NCI-H510A treated with DMSO at 0.1 percent for 48 hours (cell line): ENCODE measurements around the gene TRIP4.

ENCODE experiments used
- DNase-seq: peaks from one replicate; lab custom pipeline; 2025; lab: John Stamatoyannopoulos, UW

TRIP4 gene

DNA sequence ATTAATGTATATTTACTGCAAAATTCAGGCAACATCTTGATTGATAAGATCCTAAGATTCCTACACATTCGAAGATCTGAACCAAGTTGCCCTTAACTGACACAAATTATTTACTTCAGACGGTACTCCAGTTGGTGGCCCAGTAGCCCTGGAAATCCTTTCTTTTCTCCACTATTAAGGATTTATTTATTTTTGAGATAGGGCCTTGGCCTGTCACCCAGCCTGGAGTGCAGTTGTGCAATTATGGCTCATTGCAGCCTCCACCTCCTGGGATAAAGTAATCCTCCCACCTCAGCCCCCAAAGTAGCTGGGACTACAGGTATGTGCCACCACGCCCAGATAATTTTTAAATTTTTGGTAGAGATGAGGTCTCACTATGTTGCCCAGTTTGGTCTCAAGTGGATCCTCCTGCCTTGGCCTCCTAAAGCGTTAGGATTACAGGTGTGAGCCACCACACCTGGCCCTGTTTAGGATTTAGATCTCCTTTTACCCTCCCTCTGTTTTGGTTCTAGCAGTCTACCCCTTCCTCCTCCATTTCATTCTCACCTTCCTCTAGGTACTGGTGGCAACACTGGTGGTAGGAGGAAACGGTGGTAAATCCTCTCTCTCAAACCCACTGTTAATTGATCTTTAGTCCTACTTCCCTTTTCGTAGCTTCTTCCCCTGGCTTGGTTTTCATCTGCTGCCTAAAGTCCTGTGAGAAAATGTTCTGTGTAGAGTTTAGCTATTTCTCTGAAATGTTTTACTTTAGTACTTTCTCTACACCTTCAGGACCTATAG lies 60.1 kb downstream of the TRIP4 start:
- DNase-seq, result no peak

DNA sequence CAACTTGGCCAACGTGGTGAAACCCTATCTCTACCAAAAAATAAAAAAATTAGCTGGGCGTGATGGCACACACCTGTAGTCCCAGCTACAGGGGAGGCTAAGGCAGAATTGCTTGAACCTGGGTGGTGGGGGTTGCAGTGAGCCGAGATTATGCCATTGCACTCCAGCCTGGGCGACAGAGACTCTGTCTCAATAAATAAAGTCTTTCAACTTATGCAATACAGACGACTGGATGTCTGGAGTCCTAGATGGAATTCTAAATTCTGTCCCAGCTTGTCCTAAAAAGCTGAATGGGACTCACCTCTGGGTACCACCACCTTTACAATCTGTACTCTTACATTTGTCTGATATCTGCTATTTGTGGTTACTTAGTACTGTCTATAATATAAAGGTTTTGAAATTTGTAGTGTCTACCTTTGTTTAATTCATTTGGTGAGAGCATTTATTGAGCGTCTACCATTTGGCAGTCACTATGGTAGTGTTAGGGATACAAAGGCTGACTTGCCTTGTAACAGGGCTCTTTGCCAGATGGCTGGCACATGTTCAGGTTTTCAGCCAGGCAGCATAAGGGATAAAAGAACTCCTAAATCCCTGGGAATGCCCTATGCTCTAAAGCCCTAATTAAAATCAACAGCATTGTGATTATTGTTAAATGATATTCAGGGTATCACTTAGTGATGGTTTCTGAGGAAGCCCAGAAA lies 65.5 kb downstream of the TRIP4 start:
- no peak for DNase-seq

DNA sequence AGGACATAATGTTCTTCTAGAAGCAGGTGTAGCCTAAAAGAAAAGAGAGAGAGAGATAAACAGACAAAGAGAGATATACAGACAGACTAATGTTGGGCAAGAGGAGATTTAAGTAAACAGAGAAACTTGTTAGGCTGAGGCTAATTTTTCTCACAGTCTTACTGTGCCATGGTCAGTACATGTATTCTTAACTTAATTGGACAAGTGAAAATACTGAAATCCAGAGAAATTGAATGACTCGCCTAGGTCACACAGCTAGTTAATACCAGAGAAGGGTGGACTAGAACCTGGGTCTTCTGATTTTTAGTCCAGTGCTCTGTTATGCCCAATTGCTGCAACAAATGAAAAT lies 66.0 kb downstream of the TRIP4 start:
- DNase-seq, result no peak

DNA sequence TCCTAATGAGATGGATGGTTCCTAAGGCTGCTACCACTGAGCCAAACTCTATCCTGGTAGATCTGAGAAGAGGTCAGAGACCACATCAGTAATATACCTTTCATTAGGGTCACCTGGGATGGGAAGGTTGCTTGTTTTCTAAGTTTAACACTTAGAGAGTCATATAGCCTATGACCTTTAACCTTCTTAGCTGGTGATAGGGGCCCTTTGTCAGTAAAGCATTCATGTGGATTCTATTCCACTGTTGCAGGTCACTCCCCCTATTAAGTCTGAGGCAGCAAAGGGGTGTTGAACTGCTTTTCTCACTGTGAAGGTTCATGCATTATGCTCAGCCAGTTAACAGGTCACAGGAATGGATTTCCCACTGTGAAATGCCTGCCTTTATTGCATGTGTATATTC lies 66.6 kb downstream of the TRIP4 start:
- no peak for DNase-seq

DNA sequence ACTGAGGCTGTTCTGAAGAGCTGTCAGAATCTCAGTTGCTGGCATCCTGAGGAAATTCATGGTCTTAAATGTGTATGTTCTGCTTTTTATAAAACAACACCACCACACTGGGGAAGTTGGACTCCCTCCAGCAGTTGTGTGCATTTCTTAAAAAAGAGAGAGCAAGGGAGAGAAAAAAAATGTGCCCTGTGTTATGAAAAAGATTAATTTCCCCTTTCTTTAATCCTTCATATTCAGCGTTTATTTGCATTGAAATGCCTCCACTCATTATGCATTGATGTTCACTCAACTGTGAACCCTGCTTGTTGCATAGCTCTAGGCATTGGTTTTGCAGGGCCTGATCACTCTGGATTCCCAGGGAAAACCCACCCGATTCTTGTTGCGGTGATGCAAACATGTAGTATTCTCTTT lies 68.3 kb downstream of the TRIP4 start:
- DNase-seq, result no peak

DNA sequence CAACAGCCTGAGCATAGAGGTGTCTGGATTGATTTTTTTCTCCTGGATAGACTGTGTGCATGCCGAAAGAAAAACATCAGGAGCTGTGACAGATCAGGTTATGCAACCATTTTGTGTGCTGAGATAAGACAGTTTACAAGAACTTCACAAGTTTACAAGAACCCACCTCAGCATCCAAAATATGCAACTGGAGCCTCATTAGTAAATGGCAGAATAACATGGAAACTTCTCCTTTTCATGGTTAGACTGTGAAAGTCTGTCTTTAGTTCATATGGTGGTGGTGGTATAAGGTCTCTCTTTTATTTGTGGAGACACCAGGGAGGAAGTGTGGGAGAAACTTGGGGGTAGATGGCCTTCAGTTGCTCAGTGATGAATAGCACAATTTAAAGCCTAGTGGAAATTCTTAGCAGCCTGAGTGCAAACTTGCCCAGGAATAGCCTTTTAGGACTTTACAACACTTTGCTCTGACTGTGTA lies 69.0 kb downstream of the TRIP4 start:
- no peak for DNase-seq

DNA sequence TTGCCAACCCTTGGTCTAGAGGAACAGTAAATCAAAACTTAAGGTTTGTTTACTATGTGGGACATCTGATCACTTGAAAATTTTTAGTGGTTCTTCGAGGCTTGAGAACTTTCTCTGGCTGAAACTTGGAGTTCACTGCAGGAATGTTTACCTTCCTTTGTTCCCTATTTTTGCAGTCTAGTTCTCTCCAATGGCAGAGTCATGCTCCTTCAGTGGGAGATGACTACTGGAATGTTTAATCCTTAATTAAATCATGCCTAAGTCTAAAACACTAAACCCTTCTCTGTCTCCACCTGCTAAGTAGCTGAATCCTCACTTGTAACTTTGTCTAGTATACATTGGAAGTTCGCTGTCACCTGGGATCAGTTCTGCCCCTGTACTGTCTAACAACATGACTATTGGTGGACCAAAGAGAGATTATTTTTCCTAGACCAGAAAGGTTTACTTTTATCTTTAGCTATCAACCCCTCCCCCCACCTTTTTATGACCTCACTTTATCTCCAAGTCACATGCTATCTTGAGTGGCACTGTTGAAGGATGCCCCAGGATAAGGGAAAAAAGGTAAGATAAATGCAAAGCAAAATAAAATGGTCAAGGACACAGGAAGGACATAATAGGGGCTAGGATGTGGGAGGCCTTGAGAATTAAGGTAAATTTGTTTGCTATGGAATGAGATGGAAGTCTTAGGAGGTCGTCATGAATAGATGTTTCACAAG lies 71.6 kb downstream of the TRIP4 start:
- no peak for DNase-seq

DNA sequence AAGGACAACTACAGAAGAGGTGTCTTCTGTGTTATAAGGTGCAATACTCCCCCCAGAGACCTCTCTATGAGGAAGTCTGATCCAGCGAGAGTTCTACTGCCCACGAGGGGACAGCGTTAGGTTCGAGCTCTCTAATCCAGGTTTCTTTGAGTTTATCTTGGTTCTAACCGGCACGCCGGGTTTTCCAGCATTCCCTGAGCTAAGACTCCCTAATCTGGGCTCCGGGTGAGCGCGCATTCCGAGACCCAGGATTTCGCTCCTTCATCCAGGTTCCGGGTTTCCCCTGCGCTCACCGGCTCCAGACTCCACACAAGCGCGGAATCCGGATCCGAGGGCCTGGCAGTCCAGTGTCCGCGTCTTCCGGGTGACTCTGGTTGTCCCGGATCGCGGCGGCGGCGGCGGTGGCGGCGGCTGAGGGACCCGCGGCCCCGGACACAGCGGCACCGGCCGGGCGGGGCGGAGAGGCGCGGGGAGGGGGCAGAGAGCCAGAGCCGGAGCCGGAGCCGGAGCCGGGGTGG lies 72.6 kb downstream of the TRIP4 start, which contains the start of gene ZNF609:
Gene ZNF609 (plus strand): TSS at position 373 of the 518 bp plus-strand sequence. CDS start 38,842 bp downstream, outside the sequence.
- peak; percentile 86 for DNase-seq

DNA sequence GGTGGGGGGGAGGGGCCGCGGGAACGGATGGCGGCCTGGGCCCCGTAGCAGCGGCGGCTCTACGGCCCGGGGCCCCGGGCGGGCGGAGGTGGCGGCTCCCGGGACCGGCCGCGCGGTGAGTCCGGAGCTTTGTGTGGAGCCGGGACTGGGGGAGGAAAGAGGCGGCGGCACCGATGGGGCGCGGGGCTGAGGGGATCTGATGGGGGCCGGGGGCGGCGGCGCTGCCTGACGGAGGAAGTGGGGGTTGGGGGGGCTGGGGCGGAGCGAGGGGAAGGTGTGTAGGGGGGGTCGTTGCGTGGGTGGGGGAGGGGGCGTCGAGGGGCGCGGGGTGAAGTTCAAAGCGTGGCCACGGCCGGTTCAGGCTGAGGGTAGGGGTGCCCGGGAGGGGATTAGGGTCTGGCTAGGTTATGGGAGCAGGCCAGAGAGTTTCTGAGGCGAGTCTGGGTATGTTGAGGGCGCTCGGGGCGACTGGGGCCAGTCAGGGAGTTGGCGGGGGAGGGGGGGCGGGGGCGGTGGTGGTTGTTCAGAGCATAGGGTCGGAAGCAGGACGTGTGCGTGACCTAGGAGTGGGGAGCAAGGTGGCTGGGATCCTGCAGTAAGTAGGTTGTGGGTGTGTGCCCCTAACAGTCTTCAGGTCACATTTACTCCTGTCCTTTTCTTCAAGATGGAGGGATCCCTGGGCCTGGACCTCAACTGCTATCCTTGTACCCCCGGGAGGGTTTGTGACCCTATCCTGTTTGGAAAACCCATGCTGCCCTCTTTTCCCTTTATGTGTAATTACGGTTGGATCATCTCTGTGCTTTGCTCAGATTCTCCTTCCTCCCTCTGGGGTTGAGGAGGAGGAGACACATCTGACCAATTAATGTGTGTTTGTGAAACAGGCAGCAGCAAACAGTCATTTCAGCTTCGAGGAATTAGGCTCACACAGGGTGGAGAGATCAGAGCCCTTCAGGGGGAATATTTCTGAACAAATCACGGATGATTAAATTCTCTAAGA lies 73.4 kb downstream of the TRIP4 start:
- DNase-seq, result peak; percentile 37

DNA sequence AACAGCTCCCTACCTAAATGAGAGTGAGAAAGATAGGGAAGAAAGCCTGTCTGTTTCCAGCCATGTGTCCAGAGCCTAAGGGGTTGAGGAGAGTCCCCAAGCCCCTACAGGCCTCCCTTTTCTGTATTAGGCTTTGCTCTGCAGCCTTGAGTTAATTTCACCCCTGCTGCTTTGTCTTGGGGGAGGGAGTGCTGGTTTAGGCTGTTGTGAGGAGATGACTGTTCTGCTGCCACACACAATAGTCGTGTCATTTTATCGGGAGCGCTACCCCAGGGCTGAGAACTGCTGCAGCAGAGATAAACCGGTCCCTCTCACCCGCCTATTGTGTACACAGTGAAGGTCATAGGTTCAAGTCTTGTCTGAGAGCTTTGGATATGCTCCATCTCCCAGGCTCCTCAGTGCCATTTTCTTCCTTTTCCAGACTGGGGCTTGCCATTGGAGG lies 74.1 kb downstream of the TRIP4 start:
- DNase-seq, result no peak

DNA sequence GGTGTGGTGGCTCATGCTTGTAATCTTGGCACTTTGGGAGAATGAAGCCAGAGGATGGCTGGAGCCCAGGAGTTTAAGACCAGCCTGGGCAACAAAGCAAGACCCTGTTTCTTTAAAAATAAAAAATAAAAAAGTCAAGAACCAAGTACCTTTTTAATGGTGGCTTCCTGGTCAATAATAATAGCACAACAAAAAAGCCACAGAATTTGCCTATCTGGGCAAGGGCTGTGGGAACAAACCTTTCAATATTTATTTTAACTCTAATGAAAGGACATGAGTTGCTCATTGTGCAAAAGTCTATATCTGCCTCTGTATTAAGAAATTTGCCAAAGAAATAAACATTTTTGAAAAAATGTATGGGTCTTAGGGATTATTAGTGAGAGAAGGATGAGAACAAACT lies 74.9 kb downstream of the TRIP4 start:
- no peak for DNase-seq

DNA sequence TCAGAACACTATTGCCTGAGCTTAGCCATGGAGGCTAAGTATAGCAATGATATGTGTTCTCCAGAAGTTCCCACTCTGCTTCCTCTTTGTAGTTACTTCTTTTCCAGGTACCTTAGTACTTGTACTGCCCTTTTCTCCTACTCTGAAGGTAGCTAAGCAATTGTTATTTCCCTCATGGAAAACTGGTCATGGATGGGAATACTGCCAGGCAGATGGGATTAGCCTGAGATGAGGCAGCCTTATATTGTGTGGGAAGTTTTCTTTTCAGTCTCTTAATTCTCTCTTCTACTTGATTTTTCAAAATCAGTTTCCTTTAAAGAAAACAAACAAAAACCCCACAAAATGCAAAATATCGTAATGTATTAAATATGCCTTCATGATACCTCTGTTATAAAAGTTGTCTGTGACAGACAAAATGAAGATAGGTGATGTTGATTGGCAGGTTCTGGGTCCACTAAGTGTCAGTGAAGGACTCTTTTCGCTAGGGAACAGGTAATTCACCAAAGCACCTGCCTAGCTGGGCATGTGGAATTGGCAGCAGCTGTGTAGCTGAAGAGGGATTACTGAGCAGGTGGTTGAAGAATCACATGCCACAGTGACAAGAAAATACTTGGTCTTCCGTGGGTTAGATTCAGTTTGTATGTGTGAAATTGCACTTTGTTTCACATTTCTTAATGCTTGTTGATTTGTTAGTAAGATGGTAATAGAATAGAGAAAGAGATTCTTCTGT lies 76.8 kb downstream of the TRIP4 start:
- DNase-seq, result peak; percentile 39

DNA sequence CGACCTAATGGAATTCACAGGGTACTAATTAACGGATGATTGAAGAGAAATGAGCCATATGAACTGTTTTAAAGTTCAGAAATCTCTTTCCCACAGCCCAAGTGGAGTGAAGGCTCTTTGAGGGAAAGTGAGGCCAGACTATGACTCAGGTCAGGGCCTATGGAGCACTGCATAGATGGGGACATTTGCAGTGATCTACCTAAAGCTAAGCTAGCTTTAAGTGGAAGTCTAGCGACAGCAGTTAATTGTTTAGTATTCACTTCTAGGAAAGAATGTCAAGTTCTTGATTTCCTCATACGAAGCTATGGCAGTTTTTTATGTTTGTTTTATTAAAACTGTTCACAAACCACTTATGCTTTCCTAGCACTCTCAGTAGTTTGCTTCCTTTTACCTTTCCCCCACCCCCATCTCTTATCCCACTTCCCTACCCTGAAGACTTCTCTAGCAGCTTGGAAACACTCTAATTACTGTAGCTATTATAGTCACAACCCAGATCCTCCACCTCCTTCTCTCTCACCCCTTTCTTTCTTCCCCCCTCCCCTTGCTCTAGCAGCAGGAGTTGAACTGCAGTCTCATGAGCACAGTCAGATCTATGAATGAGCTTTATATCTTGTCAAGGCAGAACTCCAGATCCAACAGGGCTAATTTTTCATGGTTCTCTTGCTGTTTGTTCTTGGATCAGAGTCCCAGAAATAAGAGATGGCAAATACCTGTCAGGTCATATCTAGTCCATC lies 78.9 kb downstream of the TRIP4 start:
- no peak for DNase-seq

DNA sequence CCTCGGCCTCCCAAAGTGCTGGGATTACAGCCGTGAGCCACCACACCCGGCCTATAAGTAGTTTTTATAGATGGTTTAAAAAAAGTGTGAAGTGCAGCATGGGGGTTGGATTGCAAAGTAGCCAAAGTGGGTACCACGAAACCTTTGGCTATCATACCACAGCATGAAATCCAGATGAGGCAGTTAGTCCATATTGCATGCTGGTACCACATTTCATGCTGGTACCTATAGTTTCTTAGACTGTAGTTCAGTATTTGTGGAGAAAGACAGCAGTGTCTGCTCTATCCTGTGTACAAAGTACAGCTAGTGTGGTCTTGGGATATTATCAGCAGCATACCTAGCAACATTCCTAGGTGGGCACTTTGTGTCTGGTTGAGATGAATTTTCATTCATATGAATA lies 84.5 kb downstream of the TRIP4 start:
- DNase-seq, result no peak

DNA sequence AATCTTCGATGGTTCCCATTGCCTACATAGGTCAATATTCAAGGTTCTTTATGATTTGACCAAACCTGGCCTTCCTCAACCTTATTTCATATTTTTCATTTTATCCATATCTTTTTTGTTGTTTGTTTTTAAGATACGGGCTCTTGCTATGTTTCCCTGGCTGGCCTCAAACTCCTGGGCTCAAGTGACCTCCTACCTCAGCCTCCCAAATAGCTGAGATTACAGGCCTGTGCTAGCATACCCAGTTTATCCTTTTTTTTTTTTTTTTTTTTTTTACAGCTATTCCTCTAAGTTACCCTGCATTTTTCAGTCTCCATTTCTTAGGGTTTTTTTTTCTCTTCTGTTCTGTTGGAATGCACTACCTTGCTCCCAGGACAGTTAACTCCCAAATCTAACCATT lies 87.2 kb downstream of the TRIP4 start:
- no peak for DNase-seq

DNA sequence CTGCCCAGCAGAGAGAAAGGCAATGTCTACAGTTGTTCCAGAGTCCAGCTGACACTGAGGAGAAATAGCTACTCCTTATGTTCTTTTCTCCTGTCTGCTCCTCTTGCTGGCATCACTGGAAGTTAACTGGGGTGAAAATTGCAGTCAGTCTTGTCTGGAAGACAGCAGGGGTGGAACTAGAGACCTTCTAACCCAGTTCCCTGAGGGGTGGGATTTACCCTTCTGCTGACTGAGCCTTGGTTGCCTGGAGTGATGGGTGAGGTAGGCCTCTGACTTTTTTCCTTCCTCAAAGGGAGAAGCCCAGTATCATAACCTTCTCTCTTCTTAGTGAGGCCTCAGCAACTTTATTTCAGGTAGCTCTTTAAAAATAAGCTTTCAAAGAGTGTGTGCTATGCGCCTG lies 88.9 kb downstream of the TRIP4 start:
- no peak for DNase-seq

DNA sequence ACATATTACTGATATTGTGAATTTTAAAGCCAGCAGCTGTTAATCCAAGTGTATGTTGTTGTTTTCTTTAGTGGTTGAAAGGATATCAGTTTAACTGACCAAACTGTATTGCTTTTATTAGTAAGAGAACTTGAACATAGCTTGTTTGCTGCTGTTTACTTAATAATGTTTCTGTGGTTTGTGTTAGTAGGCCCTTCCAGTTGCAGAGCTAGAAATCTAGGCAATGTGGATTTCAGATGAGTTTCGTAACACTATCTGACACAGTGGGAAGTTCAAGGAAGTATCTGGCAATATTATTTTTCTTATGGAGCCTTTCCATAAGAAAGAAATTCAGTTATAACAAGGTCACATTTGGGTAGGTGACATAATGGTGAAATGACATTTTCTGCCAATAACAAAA lies 91.2 kb downstream of the TRIP4 start:
- DNase-seq, result no peak

DNA sequence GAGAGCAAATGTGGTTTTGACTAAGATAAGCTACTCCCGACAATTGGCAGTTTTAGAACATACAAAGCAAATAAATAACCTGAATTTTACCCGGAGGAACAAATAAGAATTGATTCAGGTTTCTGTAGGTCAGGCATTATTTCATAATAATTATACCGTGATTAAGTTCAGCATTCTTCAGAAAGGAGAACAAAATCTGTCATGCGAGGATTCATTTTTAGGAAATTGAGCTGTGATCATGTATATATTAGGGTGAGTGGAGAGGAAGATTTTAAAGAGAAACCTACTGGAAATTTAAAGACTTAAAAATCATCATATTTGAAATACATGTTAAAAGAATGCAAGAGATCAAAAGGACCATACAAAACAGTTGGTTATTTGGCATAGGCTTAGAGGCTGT lies 93.3 kb downstream of the TRIP4 start:
- no peak for DNase-seq

DNA sequence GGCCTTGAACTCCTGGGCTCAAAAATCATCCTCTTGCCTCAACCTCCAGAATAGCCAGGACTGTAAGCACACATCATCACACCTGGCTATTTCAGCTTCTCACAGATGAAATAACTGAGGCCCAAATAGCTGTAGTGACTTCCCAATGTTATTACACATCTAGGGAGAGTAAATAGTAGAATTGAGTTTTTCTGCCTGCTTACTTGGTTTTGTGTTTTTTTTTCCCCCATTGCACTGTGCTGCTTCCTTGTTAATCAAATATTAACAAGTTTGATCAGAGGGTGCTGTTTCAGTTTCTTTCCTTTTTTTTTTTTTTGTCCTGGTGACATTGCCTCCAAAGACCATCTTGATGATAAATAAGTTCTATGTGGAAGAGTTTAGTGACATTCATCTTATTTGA lies 96.1 kb downstream of the TRIP4 start:
- DNase-seq, result no peak

DNA sequence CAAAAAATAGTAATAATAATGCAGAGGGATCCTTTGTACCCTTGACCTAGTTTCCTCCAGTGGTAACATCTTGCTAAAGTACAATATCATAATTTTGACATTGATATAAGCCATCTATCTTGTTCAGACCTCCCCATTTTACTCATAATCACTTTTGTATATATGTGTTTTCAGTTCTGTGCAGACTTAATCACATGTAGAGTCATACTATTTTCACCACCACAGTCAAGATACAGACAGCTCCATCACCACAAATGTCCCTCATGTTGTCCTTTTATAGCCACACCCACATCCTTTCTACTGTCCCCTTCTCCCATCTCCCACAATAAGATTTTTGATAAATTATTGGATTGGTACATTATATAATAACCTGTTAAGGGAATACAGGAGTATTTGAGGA lies 98.2 kb downstream of the TRIP4 start:
- no peak for DNase-seq
